Activated T-helper 1 cell treated with Interleukin-2 at 50 U/mL for 16 hours (primary cell): Measurements from ENCODE around the gene EMCN.
"Not testable (repeated sequence)": the region's sequence is repeated elsewhere in the genome, so short reads cannot be mapped to it uniquely, and the experiment has no call there.

Experiments
- DNase-seq: peaks from one replicate; pipeline ENCODE4 v3.0.0-alpha.2; 2020; ENCODE audit warnings: low read depth

The EMCN gene

GRCh38 chr4:100517864-100518341 lies at the start of gene EMCN:
TSS of gene EMCN (minus strand) at chr4:100518022. CDS start at chr4:100517914, 108 bp downstream.
- DNase-seq = no peak

GRCh38 chr4:100566396-100566795 lies 48.6 kb upstream of the EMCN start:
- no peak for DNase-seq

GRCh38 chr4:100557306-100557705 lies 39.5 kb upstream of the EMCN start:
- no peak for DNase-seq

- no peak for DNase-seq
Measured at GRCh38 chr4:100555611-100556337, 38.0 kb upstream of the EMCN start.

- no peak for DNase-seq
Measured at GRCh38 chr4:100548200-100548560, 30.4 kb upstream of the EMCN start.

- DNase-seq = no peak
Measured at GRCh38 chr4:100547541-100548199, 29.8 kb upstream of the EMCN start.

GRCh38 chr4:100545427-100545826 lies 27.6 kb upstream of the EMCN start:
- no peak for DNase-seq

GRCh38 chr4:100540131-100540530 lies 22.3 kb upstream of the EMCN start:
- no peak for DNase-seq

GRCh38 chr4:100539706-100540105 lies 21.9 kb upstream of the EMCN start:
- DNase-seq = no peak

- no peak for DNase-seq
Measured at GRCh38 chr4:100533741-100534140, 15.9 kb upstream of the EMCN start.

- DNase-seq = not testable (repeated sequence)
Measured at GRCh38 chr4:100530161-100530560, 12.3 kb upstream of the EMCN start.

- no peak for DNase-seq
Measured at GRCh38 chr4:100525686-100526085, 7.9 kb upstream of the EMCN start.

- DNase-seq = no peak
Measured at GRCh38 chr4:100519205-100519604, 1.4 kb upstream of the EMCN start.

- DNase-seq = no peak
Measured at GRCh38 chr4:100516225-100516624, 1.6 kb downstream of the EMCN start.

GRCh38 chr4:100511896-100512295 lies 5.9 kb downstream of the EMCN start:
- no peak for DNase-seq

GRCh38 chr4:100510551-100510950 lies 7.3 kb downstream of the EMCN start:
- no peak for DNase-seq

- DNase-seq = no peak
Measured at GRCh38 chr4:100509386-100509785, 8.4 kb downstream of the EMCN start.

- DNase-seq = no peak
Measured at GRCh38 chr4:100508691-100509090, 9.1 kb downstream of the EMCN start.

- no peak for DNase-seq
Measured at GRCh38 chr4:100504086-100504874, 13.5 kb downstream of the EMCN start.

GRCh38 chr4:100497791-100498190 lies 20.0 kb downstream of the EMCN start:
- no peak for DNase-seq

GRCh38 chr4:100495074-100495473 lies 22.7 kb downstream of the EMCN start:
- no peak for DNase-seq

- DNase-seq = no peak
Measured at GRCh38 chr4:100494166-100494565, 23.7 kb downstream of the EMCN start.

- DNase-seq = no peak
Measured at GRCh38 chr4:100493756-100494155, 24.1 kb downstream of the EMCN start.
